ENCODE measurements around the gene AFF3.

The AFF3 gene

DNA sequence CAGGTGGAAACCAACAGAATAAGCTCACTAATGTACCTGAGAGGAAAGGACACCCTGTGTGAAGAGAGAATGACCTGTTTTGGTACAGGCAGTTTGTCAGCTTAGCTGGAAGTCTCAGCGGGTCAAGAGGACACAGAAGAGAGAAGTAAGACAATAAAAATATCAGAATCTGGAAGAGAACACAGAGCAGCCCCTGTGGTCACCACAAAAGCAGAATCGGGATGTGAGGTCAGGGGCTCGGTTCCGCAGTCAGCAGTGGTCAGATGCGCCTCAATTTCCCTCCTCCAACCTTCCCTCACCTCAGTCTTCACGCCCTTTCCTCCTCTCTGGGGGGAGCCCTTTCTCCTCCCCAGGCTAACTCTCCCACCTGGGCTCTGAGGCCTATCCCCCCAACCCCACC, 122.9 kb downstream of the AFF3 start:
- no peaks in the 10 kb centered on the region for H3F3A ChIP-seq (ENCODE audit: insufficient read depth, low read length)
- peaks cover 17% of the 10 kb centered on the region for H3K4me1 ChIP-seq (ENCODE audit: insufficient read depth, low read length, severe bottlenecking)
- TF ChIP-seq, protein P1, sequence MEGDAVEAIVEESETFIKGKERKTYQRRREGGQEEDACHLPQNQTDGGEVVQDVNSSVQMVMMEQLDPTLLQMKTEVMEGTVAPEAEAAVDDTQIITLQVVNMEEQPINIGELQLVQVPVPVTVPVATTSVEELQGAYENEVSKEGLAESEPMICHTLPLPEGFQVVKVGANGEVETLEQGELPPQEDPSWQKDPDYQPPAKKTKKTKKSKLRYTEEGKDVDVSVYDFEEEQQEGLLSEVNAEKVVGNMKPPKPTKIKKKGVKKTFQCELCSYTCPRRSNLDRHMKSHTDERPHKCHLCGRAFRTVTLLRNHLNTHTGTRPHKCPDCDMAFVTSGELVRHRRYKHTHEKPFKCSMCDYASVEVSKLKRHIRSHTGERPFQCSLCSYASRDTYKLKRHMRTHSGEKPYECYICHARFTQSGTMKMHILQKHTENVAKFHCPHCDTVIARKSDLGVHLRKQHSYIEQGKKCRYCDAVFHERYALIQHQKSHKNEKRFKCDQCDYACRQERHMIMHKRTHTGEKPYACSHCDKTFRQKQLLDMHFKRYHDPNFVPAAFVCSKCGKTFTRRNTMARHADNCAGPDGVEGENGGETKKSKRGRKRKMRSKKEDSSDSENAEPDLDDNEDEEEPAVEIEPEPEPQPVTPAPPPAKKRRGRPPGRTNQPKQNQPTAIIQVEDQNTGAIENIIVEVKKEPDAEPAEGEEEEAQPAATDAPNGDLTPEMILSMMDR (IDR thresholded peaks at IDR 0.05; ENCODE audit: low read length): no peak
- TF ChIP-seq EZH2 (IDR thresholded peaks at IDR 0.05; ENCODE audit: borderline replicate concordance, low read length): no peak
- peaks cover 70% of the 10 kb centered on the region for H3K79me2 ChIP-seq (ENCODE audit: insufficient read depth, low read length)
- H3K9ac ChIP-seq (ENCODE audit: low read length): no peak overlapping the region
- H2AFZ ChIP-seq (ENCODE audit: low read length): no peak overlapping the region
- H3K9me2 ChIP-seq (ENCODE audit: low read depth, low read length): no peaks in the 10 kb centered on the region
- H3K36me3 ChIP-seq (ENCODE audit: insufficient read depth, low read length): peaks cover 80% of the 10 kb centered on the region
- no peak overlapping the region for H3K27ac ChIP-seq (ENCODE audit: low read depth, low read length, poor library complexity, severe bottlenecking)
- H3K4me3 ChIP-seq (ENCODE audit: low read depth, low read length, poor library complexity, severe bottlenecking): no peak overlapping the region
- H3K4me2 ChIP-seq (ENCODE audit: low read length): no peak overlapping the region
- no peaks in the 10 kb centered on the region for H3K27me3 ChIP-seq (ENCODE audit: insufficient read depth, low read length)
- H3K9me3 ChIP-seq (ENCODE audit: low read length): no peaks in the 10 kb centered on the region
- H4K20me1 ChIP-seq (ENCODE audit: insufficient read depth, low read length): no peaks in the 10 kb centered on the region

DNA sequence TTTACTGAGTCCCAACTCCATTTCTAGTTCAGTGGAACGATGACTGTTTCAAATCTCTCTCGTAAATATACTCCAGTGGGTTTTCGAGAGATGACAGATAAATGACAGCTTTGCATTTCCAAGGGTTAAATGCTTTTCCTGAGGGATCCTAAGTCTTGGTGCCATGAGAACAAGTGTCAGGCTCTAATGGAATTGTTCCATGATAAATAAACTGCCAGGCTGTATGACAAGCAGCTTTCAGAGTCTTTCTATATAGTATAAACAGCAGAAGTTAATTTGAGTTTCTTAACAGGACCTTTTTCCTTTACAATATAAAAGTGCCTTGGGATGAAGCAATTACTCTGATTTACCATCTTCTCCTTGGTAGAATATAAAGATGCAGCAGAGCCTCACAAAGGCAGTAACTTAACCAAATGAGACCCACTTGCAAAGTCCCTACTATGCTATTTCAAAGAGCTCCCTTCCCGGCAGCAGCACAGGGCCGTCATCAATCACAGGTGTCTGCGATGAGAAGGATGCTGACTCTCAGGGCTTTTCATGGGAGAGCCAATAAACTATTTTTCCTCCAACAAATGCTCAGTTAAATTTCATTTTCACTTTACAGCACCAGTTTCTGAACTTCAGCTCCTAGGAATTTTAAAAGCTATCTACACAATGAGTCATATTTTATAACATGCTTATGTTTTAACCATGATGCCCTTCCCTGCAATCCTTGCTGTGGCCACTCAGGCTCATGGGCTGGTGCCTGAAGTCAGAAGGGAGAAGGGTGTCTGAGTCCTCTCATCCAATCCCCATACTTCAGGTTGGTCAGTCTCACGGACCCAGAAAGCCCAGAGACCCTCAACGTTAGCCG, 123.8 kb downstream of the AFF3 start:
- no peaks in the 10 kb centered on the region for H3K27me3 ChIP-seq (ENCODE audit: insufficient read depth, low read length)
- H3K9me3 ChIP-seq (ENCODE audit: low read length): no peaks in the 10 kb centered on the region
- no peaks in the 10 kb centered on the region for H3F3A ChIP-seq (ENCODE audit: insufficient read depth, low read length)
- H2AFZ ChIP-seq (ENCODE audit: low read length): no peak overlapping the region
- no peak for TF ChIP-seq EZH2 (IDR thresholded peaks at IDR 0.05; ENCODE audit: borderline replicate concordance, low read length)
- TF ChIP-seq, protein P1 (IDR thresholded peaks at IDR 0.05; ENCODE audit: low read length): no peak
- H3K9me2 ChIP-seq (ENCODE audit: low read depth, low read length): no peaks in the 10 kb centered on the region
- H3K36me3 ChIP-seq (ENCODE audit: insufficient read depth, low read length): peaks cover 86% of the 10 kb centered on the region
- peaks cover 75% of the 10 kb centered on the region for H3K79me2 ChIP-seq (ENCODE audit: insufficient read depth, low read length)
- peaks cover 17% of the 10 kb centered on the region for H3K4me1 ChIP-seq (ENCODE audit: insufficient read depth, low read length, severe bottlenecking)
- no peak overlapping the region for H3K4me3 ChIP-seq (ENCODE audit: low read depth, low read length, poor library complexity, severe bottlenecking)
- H4K20me1 ChIP-seq (ENCODE audit: insufficient read depth, low read length): no peaks in the 10 kb centered on the region
- H3K27ac ChIP-seq (ENCODE audit: low read depth, low read length, poor library complexity, severe bottlenecking): no peak overlapping the region
- H3K4me2 ChIP-seq (ENCODE audit: low read length): no peak overlapping the region
- H3K9ac ChIP-seq (ENCODE audit: low read length): no peak overlapping the region

DNA sequence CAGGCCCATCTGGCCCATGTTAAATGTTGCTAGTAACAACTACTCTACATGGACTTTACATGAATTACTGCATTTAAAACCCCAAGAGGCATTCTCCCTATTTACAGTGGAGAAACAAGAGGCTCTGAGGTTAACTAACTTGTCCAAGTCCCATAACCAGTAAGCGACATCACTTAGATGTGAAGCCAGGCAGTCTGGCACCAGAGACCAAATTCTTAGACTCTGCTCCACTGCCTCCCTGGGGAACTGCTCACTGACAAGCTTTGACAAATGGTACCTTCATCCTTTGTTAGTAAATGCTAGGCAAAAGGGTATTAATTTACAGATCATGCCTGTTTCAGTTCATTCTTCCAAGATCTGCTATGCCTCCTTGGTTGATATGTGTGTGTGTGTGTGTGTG, 124.8 kb downstream of the AFF3 start:
- peaks cover 9% of the 10 kb centered on the region for H3K4me1 ChIP-seq (ENCODE audit: insufficient read depth, low read length, severe bottlenecking)
- no peaks in the 10 kb centered on the region for H3K9me3 ChIP-seq (ENCODE audit: low read length)
- peaks cover 84% of the 10 kb centered on the region for H3K36me3 ChIP-seq (ENCODE audit: insufficient read depth, low read length)
- H4K20me1 ChIP-seq (ENCODE audit: insufficient read depth, low read length): no peaks in the 10 kb centered on the region
- no peaks in the 10 kb centered on the region for H3K27me3 ChIP-seq (ENCODE audit: insufficient read depth, low read length)
- H3K79me2 ChIP-seq (ENCODE audit: insufficient read depth, low read length): peaks cover 70% of the 10 kb centered on the region
- no peak for TF ChIP-seq EZH2 (IDR thresholded peaks at IDR 0.05; ENCODE audit: borderline replicate concordance, low read length)
- TF ChIP-seq, protein P1 (IDR thresholded peaks at IDR 0.05; ENCODE audit: low read length): no peak
- no peaks in the 10 kb centered on the region for H3K9me2 ChIP-seq (ENCODE audit: low read depth, low read length)
- no peaks in the 10 kb centered on the region for H3F3A ChIP-seq (ENCODE audit: insufficient read depth, low read length)
- H2AFZ ChIP-seq (ENCODE audit: low read length): no peak overlapping the region
- H3K27ac ChIP-seq (ENCODE audit: low read depth, low read length, poor library complexity, severe bottlenecking): no peak overlapping the region
- H3K9ac ChIP-seq (ENCODE audit: low read length): no peak overlapping the region
- no peak overlapping the region for H3K4me3 ChIP-seq (ENCODE audit: low read depth, low read length, poor library complexity, severe bottlenecking)
- no peak overlapping the region for H3K4me2 ChIP-seq (ENCODE audit: low read length)

All from OCI-LY1 (cell line).